Testis (tissue), 3 donors: ENCODE data around the gene SEC24A. TPM values are rescaled to one million over a fixed set of nuclear protein-coding genes. Genes with fewer than 3 reads are reported as not detected.

Experiments
- DNase-seq: peaks from one replicate; pipeline ENCODE4 v3.0.0-alpha.2; 2019
- H3K27ac ChIP-seq, 2 donors: fragments of 200-600 bp; sonication (generic); one replicate each; pipeline ENCODE4 v1.5.1; 2019
- H3K27me3 ChIP-seq: fragments of 200-600 bp; sonication (generic); one replicate; pipeline ENCODE4 v1.5.1; 2019
- H3K36me3 ChIP-seq: fragments of 200-600 bp; sonication (generic); one replicate; pipeline ENCODE4 v1.5.1; 2017; ENCODE audit warnings: low read depth; ENCODE audit errors: missing control alignments
- H3K4me1 ChIP-seq: fragments of 200-600 bp; sonication (generic); one replicate; pipeline ENCODE4 v1.5.1; 2019
- H3K4me3 ChIP-seq, 2 donors: fragments of 200-600 bp; sonication (generic); one replicate each; pipeline ENCODE4 v1.5.1; 2017 to 2019
- H3K9me3 ChIP-seq: fragments of 200-600 bp; sonication (generic); one replicate; pipeline ENCODE4 v1.5.1; 2017
- CTCF ChIP-seq, 3 experiments: fragments of 450-650 bp in 2 of 3; fragments of 200-600 bp in 1 of 3; sonication (generic) in 1 of 3; IDR thresholded peaks; one replicate each; pipeline ENCODE4 v1.5.1; 2016 to 2019; ENCODE audit warnings: antibody characterized with exemption in 3 of 3, mild to moderate bottlenecking in 2 of 3, moderate library complexity in 1 of 3
- POLR2A ChIP-seq: fragments of 450-650 bp; IDR thresholded peaks from one replicate; pipeline ENCODE4 v1.6.1; 2017; ENCODE audit warnings: antibody characterized with exemption, mild to moderate bottlenecking, moderate library complexity
- WGBS, 2 donors: methylation state at CpG; one replicate each; pipeline ENCODE4 v1.1.5; 2018; 5-methylcytosine and 5-hydroxymethylcytosine counted together
- intact Hi-C: fragments of 100-400 bp; cut with DNase I; formaldehyde crosslinking; loops from one replicate; pipeline ENCODE4 v1.15.1; 2023; ENCODE audit warnings: low total_unique reads
- polyA plus RNA-seq: library from polyadenylated mRNA; stranded (reverse); fragments of 350-450 nt; fragmentation: Illumina TruSeq; extraction: RNeasy Lipid Tissue Mini Kit (QIAGEN cat#74804); gene quantifications from one replicate; pipeline ENCODE4 v1.2.3, GENCODE V29; 2014; ENCODE audit warnings: low read depth, low replicate concordance; ENCODE audit not compliant: insufficient read depth
- total RNA-seq, 2 donors: library from RNA; depleted of rRNA; stranded (reverse); fragments of >200 nt; gene quantifications; one replicate each; pipeline ENCODE4 v1.2.3, GENCODE V29; 2016

Gene SEC24A
- total and polyA plus RNA-seq, 3 donors from 2014 or later: 10.3 to 16.7 (median 13.7) TPM

DNA sequence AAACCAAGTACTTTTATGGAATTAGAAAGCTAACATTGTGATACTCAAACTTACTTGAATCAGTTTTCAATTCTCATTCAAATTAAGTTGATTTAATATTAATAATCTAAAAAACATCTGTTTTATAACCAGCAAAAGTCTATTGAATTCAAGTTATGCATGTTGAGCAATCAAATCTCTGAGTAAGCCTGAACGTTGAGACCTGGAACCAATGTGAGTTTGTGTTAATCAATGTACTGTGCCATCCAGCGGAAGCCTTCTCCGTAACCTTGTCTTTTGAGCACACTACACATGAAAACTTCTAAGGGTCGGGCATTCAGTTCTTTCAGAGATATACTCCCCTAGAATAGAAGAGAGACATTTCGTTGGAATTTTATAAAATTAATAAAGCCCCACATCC, 41.9 kb upstream of the SEC24A start:
- no peaks in the 10 kb centered on the region for H3K9me3 ChIP-seq
- H3K4me1 ChIP-seq: no peaks in the 10 kb centered on the region
- intact Hi-C loops: no loop called here
- H3K36me3 ChIP-seq: no peaks in the 10 kb centered on the region
- 90 to 93% methylated on average over 5 of the region's 5 CpGs for WGBS, 2 donors
- no peak overlapping the region for H3K27ac ChIP-seq
- TF ChIP-seq CTCF (IDR thresholded peaks at IDR 0.05) (no peak), POLR2A (no peak)
- no peak for DNase-seq
- no peak overlapping the region for H3K4me3 ChIP-seq
- H3K27me3 ChIP-seq: no peaks in the 10 kb centered on the region

DNA sequence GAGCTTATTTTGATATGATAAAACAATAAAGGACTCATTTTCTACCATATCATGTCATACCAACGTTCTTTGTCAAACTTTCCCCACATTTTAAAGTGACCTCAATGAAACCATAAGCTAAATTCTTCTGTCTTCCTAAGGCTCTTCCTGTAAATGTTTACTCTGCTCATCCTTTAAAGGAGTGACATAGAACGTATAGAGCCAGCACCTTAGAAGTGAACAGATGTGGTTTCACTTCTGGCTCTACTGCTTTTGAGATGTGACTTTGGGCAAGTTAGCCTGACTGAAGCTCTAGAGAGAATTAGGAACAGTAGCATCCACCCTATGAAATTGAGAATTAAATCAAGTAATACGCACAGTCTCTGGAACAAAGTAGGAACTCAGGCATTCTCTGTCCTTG, 40.0 kb upstream of the SEC24A start:
- H3K4me3 ChIP-seq: no peak overlapping the region
- no peaks in the 10 kb centered on the region for H3K9me3 ChIP-seq
- intact Hi-C loops: no loop called here
- H3K4me1 ChIP-seq: no peaks in the 10 kb centered on the region
- H3K27ac ChIP-seq: no peak overlapping the region
- no peaks in the 10 kb centered on the region for H3K36me3 ChIP-seq
- TF ChIP-seq CTCF (IDR thresholded peaks at IDR 0.05) (no peak), POLR2A (no peak)
- 80 to 88% methylated on average over 3 of the region's 3 CpGs for WGBS, 2 donors
- no peaks in the 10 kb centered on the region for H3K27me3 ChIP-seq
- DNase-seq: no peak

GRCh38 chr5:134609232-134609851, 39.2 kb upstream of the SEC24A start:
- H3K27me3 ChIP-seq: no peaks in the 10 kb centered on the region
- H3K27ac ChIP-seq: no peak overlapping the region
- no peaks in the 10 kb centered on the region for H3K4me1 ChIP-seq
- TF ChIP-seq POLR2A (no peak), CTCF (IDR thresholded peaks at IDR 0.05) (no peak)
- intact Hi-C loops: no loop called here
- DNase-seq: no peak
- H3K4me3 ChIP-seq: no peak overlapping the region
- no peaks in the 10 kb centered on the region for H3K36me3 ChIP-seq
- H3K9me3 ChIP-seq: no peaks in the 10 kb centered on the region
- 87 to 89% methylated on average over 3 of the region's 3 CpGs for WGBS, 2 donors

- no peak overlapping the region for H3K27ac ChIP-seq
- intact Hi-C loops: no loop called here
- no peaks in the 10 kb centered on the region for H3K36me3 ChIP-seq
- no peaks in the 10 kb centered on the region for H3K27me3 ChIP-seq
- TF ChIP-seq CTCF (IDR thresholded peaks at IDR 0.05): no peak
- no peak for TF ChIP-seq POLR2A
- no peaks in the 10 kb centered on the region for H3K4me1 ChIP-seq
- H3K9me3 ChIP-seq: no peaks in the 10 kb centered on the region
- no peak overlapping the region for H3K4me3 ChIP-seq
- DNase-seq: no peak
Measured at GRCh38 chr5:134610725-134611124, 37.9 kb upstream of the SEC24A start.

GRCh38 chr5:134611515-134611914, 37.1 kb upstream of the SEC24A start:
- WGBS, 2 donors: 92 to 99% methylated on average over 4 of the region's 4 CpGs
- intact Hi-C loops: no loop called here
- Histone ChIP-seq H3K36me3 (no peaks in the 10 kb centered on the region), H3K4me1 (no peaks in the 10 kb centered on the region), H3K4me3 (no peak overlapping the region), H3K9me3 (no peaks in the 10 kb centered on the region), H3K27ac (no peak overlapping the region), H3K27me3 (no peaks in the 10 kb centered on the region)
- DNase-seq: no peak
- TF ChIP-seq POLR2A (no peak), CTCF (IDR thresholded peaks at IDR 0.05) (no peak)
